ENCODE results near the gene B9D2. TPM values are rescaled to one million over a fixed set of nuclear protein-coding genes. Genes with fewer than 3 reads are reported as not detected.

B9D2 gene
- total RNA-seq, 2 donors from 2014 or later, result 0.52 to 5.3 TPM

GRCh38 chr19:41354343-41354953, 9.5 kb downstream of the B9D2 start:
- 40 to 81% methylated on average over 1 to 23 of the region's 23 CpGs for WGBS, 2 donors
- intact Hi-C loops (cut with DNase I), result no loop called here
- no peak for ATAC-seq
- no peaks in the 10 kb centered on the region for H3K9me3 ChIP-seq
- no peaks in the 10 kb centered on the region for H3K36me3 ChIP-seq (replicated peaks in 1 of 2; ENCODE audit: insufficient read depth in 1 of 2, low read depth in 2 of 2)
- H3K27ac ChIP-seq, result no peak overlapping the region
- peak overlapping the region in 1 of 2 donors; percentile 24 for H3K4me3 ChIP-seq
- TF ChIP-seq CTCF (IDR thresholded peaks at IDR 0.05) (no peak), POLR2A (IDR thresholded peaks at IDR 0.05) (no peak)
- DNase-seq, result no peak
- H3K27me3 ChIP-seq, result no peaks in the 10 kb centered on the region
- H3K4me1 ChIP-seq, result peaks cover 41% of the 10 kb centered on the region

- Histone ChIP-seq H3K27ac (peak within 1 kb of the TSS in 3 of 4 donors; percentile 28 to 79 (median 59)), H3K4me3 (peak within 1 kb of the TSS; percentile 24 to 60), H3K4me1 (peaks cover 41% of the 10 kb centered on the region), H3K9me3 (no peaks in the 10 kb centered on the region), H3K27me3 (no peaks in the 10 kb centered on the region), H3K36me3 (replicated peaks in 1 of 2; ENCODE audit: insufficient read depth in 1 of 2, low read depth in 2 of 2) (no peaks in the 10 kb centered on the region)
- ATAC-seq (peak; percentile 75), DNase-seq (peak; percentile 75 to 84 (median 80))
- WGBS, 2 donors, result 0 to 1% methylated on average over 25 to 31 of the region's 78 CpGs
- peak in 1 of 3 donors; percentile 34 for TF ChIP-seq POLR2A (IDR thresholded peaks at IDR 0.05)
- TF ChIP-seq CTCF (IDR thresholded peaks at IDR 0.05), result peak; percentile 73 to 90 (median 82)
- intact Hi-C loops (cut with DNase I), result no loop called here
Measured at GRCh38 chr19:41353466-41354342, 10.2 kb downstream of the B9D2 start, which contains the start of gene TGFB1. Gene TGFB1 (minus strand): TSS chr19:41353922. CDS start chr19:41353044, 878 bp downstream.

- Histone ChIP-seq H3K4me1 (peaks cover 41% of the 10 kb centered on the region), H3K36me3 (replicated peaks in 1 of 2; ENCODE audit: insufficient read depth in 1 of 2, low read depth in 2 of 2) (no peaks in the 10 kb centered on the region), H3K4me3 (peak overlapping the region; percentile 24 to 60), H3K27me3 (no peaks in the 10 kb centered on the region), H3K27ac (peak overlapping the region in 3 of 4 donors; percentile 28 to 79 (median 59)), H3K9me3 (no peaks in the 10 kb centered on the region)
- peak; percentile 53 to 65 (median 58) for DNase-seq
- 0 to 1% methylated on average over 14 to 40 of the region's 71 CpGs for WGBS, 2 donors
- intact Hi-C loops (cut with DNase I), result no loop called here
- no peak for TF ChIP-seq POLR2A (IDR thresholded peaks at IDR 0.05)
- peak in 5 of 7 experiments; percentile 19 to 33 (median 27) for TF ChIP-seq CTCF (IDR thresholded peaks at IDR 0.05)
- ATAC-seq, result peak; percentile 18
Measured at GRCh38 chr19:41352609-41353465, 11.1 kb downstream of the B9D2 start.

- peak overlapping the region; percentile 24 to 60 for H3K4me3 ChIP-seq
- intact Hi-C loops (cut with DNase I), result no loop called here
- TF ChIP-seq POLR2A (IDR thresholded peaks at IDR 0.05) (no peak), CTCF (IDR thresholded peaks at IDR 0.05) (no peak)
- no peaks in the 10 kb centered on the region for H3K27me3 ChIP-seq
- H3K4me1 ChIP-seq, result peaks cover 41% of the 10 kb centered on the region
- ATAC-seq (no peak), DNase-seq (no peak)
- peak overlapping the region in 1 of 4 donors; percentile 79 for H3K27ac ChIP-seq
- WGBS, 2 donors, result 1% methylated on average over 11 to 12 of the region's 12 CpGs
- H3K36me3 ChIP-seq (replicated peaks in 1 of 2; ENCODE audit: insufficient read depth in 1 of 2, low read depth in 2 of 2), result no peaks in the 10 kb centered on the region
- H3K9me3 ChIP-seq, result no peaks in the 10 kb centered on the region
Measured at GRCh38 chr19:41352279-41352608, 11.7 kb downstream of the B9D2 start.
